ENCODE results near the gene BCL7B. TPM values are rescaled to one million over a fixed set of nuclear protein-coding genes. Genes with fewer than 3 reads are reported as not detected.

Gene BCL7B
- total and polyA plus RNA-seq, 2 of the 4 experiments (the other 2 are of a cell fraction), result 7.2 to 51.3 TPM

- POLR2A ChIA-PET (ENCODE audit: unreplicated experiment), result no interaction called here
- Histone ChIP-seq H3K4ac (ENCODE audit: low read depth, low read length) (no peak overlapping the region), H3K9me3 (ENCODE audit: control insufficient read depth, insufficient read depth, low read length) (no peaks in the 10 kb centered on the region), H2BK5ac (ENCODE audit: low read depth, low read length, poor library complexity, severe bottlenecking) (no peak overlapping the region), H3K27me3 (ENCODE audit: control insufficient read depth, insufficient read depth, low read length) (no peaks in the 10 kb centered on the region), H2AFZ (replicated peaks; ENCODE audit: low read length, poor library complexity) (no peak overlapping the region), H4K91ac (ENCODE audit: insufficient read depth, low read depth, low read length) (no peak overlapping the region), H2AK9ac (replicated peaks; ENCODE audit: low read depth, low read length, poor library complexity) (peak overlapping the region; percentile 87), H3K36me3 (ENCODE audit: control insufficient read depth, insufficient read depth, low read length) (peaks cover 63% of the 10 kb centered on the region), H3K18ac (ENCODE audit: low read depth, low read length) (no peak overlapping the region), H3K27ac (ENCODE audit: insufficient read depth, low read length) (no peak overlapping the region), H3K4me3 (ENCODE audit: insufficient read depth, low read depth, low read length) (no peak overlapping the region), H2BK20ac (ENCODE audit: low read depth, low read length) (no peak overlapping the region), H3K79me1 (ENCODE audit: low read depth in 1 of 2, low read length in 2 of 2) (peaks cover 34 to 64% of the 10 kb centered on the region in 2 experiments), H3K14ac (replicated peaks; ENCODE audit: low read depth, low read length) (no peak overlapping the region), H2AK5ac (ENCODE audit: low read depth, low read length) (no peak overlapping the region), H4K5ac (ENCODE audit: low read depth, low read length) (no peak overlapping the region), H3K9ac (ENCODE audit: low read depth, low read length) (no peak overlapping the region), H2BK120ac (ENCODE audit: low read depth, low read length) (no peak overlapping the region), H2BK15ac (ENCODE audit: low read depth, low read length) (no peak overlapping the region), H3K56ac (ENCODE audit: extremely low read depth, insufficient read depth, low read length) (no peak overlapping the region), H4K8ac (ENCODE audit: low read depth in 2 of 2, low read length in 2 of 2) (no peak overlapping the region), H4K20me1 (ENCODE audit: insufficient read depth, low read length) (peaks cover 7% of the 10 kb centered on the region), H3K9me1 (ENCODE audit: insufficient read depth, low read length) (peaks cover 4% of the 10 kb centered on the region; the same call in 1 of the 2 replicates), H3K23ac (ENCODE audit: low read depth, low read length) (no peak overlapping the region), H3K4me1 (ENCODE audit: control insufficient read depth, insufficient read depth, low read length) (no peaks in the 10 kb centered on the region), H3K4me2 (ENCODE audit: low read depth, low read length) (no peak overlapping the region)
- WGBS, 2 experiments (ENCODE audit: extremely low coverage in 2 of 2, insufficient read length in 1 of 2), result 87% methylated on average over 4 of the region's 13 CpGs; no CpG with 5 or more reads in 1 of the 2 experiments
- TF ChIP-seq ELK1 (IDR thresholded peaks at IDR 0.05; ENCODE audit: borderline replicate concordance, low read depth, low read length), result no peak
- no peak for TF ChIP-seq FOS (IDR thresholded peaks at IDR 0.05; ENCODE audit: low read depth, low read length)
- TF ChIP-seq MAZ (IDR thresholded peaks at IDR 0.05; ENCODE audit: borderline replicate concordance, low read depth, low read length), result no peak
- no peak for TF ChIP-seq NFE2L2 (IDR thresholded peaks at IDR 0.05; ENCODE audit: low read depth, low read length)
- no peak for TF ChIP-seq RCOR1 (IDR thresholded peaks at IDR 0.05; ENCODE audit: insufficient replicate concordance, low read length)
- TF ChIP-seq BHLHE40 (IDR thresholded peaks at IDR 0.05; ENCODE audit: low read depth, low read length), result no peak
- TF ChIP-seq CEBPB (IDR thresholded peaks at IDR 0.05; ENCODE audit: low read depth, low read length), result no peak
- TF ChIP-seq SMC3 (IDR thresholded peaks at IDR 0.05; ENCODE audit: low read depth, low read length), result no peak
- TF ChIP-seq CHD1 (IDR thresholded peaks at IDR 0.05; ENCODE audit: low read depth, low read length), result no peak
- TF ChIP-seq RAD21 (IDR thresholded peaks at IDR 0.05; ENCODE audit: low read length), result no peak
- TF ChIP-seq RFX5 (IDR thresholded peaks at IDR 0.05; ENCODE audit: low read depth, low read length), result no peak
- TF ChIP-seq MXI1 (IDR thresholded peaks at IDR 0.05; ENCODE audit: borderline replicate concordance, low read depth, low read length), result no peak
- no TSS peak for BruUV-seq (replicated peaks)
- dilution Hi-C loops (cut with HindIII; ENCODE audit: low sequenced_read_pairs, unreplicated experiment), result no loop called here
- CTCF ChIA-PET, result no interaction called here
- ATAC-seq (ENCODE audit: low read depth) (no peak), DNase-seq (no peak)
- in situ Hi-C loops (cut with MboI; ENCODE audit: low sequenced_read_pairs), result no loop called here
- intact Hi-C loops (cut with micrococcal nuclease), result no loop called here
Measured at GRCh38 chr7:73539709-73540108, 17.8 kb downstream of the BCL7B start.
